GM18870 (cell line): ENCODE results near the gene ODF2.

Experiments used
- ATAC-seq: cut with Tn5 transposase; IDR thresholded peaks from one replicate; pipeline ENCODE4 v1.9.1; 2021; ENCODE audit warnings: moderate library complexity; ENCODE audit not compliant: unreplicated experiment

Gene ODF2

DNA sequence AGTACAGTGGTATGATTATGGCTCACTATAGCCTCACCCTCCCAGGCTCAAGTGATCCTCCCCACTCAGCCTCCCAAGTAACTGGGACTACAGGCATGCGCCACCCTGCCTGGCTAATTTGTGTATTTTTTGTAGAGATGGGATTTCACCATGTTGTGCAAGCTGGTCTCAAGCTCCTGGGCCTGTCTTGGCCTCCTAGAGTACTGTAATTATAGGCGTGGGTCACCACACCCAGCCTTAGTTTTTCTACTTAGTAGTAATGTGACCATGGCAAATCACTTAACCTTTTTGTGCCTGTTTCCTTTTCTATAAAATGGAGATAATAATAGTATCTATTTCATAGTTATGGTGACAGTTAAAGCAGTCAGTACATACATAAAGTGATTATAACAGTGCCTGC, 70.9 kb downstream of the ODF2 start:
- ATAC-seq, result no peak

DNA sequence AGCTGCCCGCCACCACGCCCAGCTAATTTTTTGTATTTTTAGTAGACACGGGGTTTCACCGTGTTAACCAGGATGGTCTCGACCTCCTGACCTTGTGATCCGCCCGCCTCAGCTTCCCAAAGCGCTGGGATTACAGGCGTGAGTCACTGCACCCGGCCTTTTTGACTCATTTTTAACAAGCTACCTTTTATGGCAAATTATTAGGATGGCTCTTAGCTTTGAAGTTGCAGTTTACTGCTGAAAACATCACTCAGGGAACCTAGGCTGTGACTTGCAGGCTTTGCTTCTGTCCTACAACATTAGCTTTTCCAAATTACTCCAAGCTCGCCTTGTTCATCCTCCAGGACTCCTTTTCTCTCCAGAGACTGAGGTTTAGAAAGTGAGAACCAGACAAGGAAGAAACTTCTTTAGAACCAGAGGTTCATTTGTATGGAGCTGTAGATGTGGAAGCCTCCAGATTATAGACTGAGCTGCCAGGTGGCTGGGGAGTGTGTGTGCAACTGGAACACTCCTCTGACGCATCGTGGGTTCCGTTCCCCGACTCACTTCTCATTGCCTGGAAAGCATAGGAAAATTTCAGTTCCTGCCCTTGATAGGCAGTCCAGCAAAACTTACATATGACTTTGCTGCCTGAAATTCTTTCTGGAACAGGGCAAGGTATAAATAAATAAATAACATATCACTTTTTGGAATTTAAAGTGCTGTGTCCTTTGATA, 72.8 kb downstream of the ODF2 start:
- ATAC-seq, result no peak

- no peak for ATAC-seq
Observed at GRCh38 chr9:128529191-128529590, 73.4 kb downstream of the ODF2 start.

- ATAC-seq, result no peak
Observed at GRCh38 chr9:128532581-128532980, 76.8 kb downstream of the ODF2 start.

DNA sequence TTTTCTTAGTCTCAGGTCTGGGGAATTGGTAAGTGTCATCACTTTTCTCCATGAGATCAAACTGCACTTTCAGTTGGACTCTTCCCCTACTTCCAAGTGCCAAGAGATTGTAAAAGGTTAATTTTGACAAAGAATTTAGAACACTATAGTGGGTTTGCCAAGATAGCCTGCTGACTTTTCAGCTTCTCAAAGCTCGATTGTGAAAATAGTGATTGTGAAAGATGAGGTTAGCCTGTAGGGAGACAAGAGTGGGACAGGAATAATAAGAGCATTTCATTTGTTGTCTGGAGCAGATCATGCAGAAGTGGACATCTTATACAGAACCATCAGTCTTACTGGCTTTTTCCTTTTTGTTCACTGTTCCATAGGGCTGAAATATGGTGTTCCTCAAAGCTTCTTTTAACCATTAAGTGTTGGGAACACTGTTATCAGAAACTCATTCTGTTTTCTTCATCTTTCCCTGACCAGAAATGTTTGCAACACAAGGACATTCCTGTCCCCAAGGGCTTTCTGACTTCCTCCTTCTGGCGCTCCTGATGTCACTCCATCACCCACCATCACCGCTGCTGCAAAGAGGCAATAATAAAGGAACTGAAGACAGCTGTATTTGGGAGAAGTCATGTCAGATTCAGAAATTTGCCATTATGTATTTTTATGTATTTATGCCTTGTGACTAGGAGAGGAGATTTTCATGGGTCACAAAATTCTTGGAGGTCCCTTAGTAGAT, 85.0 kb downstream of the ODF2 start:
- ATAC-seq, result no peak

GRCh38 chr9:128546504-128546903, 90.7 kb downstream of the ODF2 start:
- no peak for ATAC-seq

- no peak for ATAC-seq
Observed at GRCh38 chr9:128548876-128549275, 93.1 kb downstream of the ODF2 start.

DNA sequence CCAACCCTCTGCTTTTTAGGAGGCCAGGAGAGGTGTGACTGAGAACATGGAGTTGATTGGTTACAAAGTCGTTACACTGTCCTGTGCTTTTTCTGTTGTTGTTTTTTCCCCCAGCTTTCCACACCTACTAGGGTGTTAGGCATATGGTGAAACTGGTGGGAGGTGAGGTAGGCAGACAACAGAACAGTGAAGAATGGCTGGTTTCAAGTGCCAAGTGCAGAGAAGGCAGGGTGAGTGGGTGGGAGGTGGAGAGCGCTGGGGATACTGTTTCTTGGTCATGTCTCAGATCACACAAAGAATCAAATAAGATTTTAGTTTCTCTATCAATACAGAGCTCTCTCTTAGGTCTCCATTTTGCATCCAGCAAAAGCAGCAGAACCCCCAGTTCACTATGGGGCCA, 94.4 kb downstream of the ODF2 start:
- ATAC-seq, result no peak
